GM12878 (cell line): ENCODE data around the gene C17orf78. TPM values are rescaled to one million over a fixed set of nuclear protein-coding genes. Genes with fewer than 3 reads are reported as not detected.

ENCODE experiments used
- BHLHE40 ChIP-seq, 2 experiments: fragments of 450-650 bp in 1 of 2; IDR thresholded peaks; 2 replicates each; pipeline ENCODE4 v1.6.1; 2011 to 2017; ENCODE audit warnings: low read depth in 2 of 2, borderline replicate concordance in 1 of 2, improper control_type of control experiment in 1 of 2, low read length in 1 of 2, mild to moderate bottlenecking in 1 of 2
- BRCA1 ChIP-seq: IDR thresholded peaks from 2 replicates; pipeline ENCODE4 v1.6.1; 2011; ENCODE audit warnings: low read depth, low read length, improper control_type of control experiment
- POLR2AphosphoS2 ChIP-seq: IDR thresholded peaks from 2 replicates; pipeline ENCODE4 v1.6.1; 2011; ENCODE audit warnings: low read depth, mild to moderate bottlenecking, low read length, improper control_type of control experiment, moderate library complexity
- RFX5 ChIP-seq: IDR thresholded peaks from 2 replicates; pipeline ENCODE4 v1.6.1; 2011; ENCODE audit warnings: low read depth, low read length, improper control_type of control experiment
- SIN3A ChIP-seq: IDR thresholded peaks from 2 replicates; pipeline ENCODE4 v1.6.1; 2012; ENCODE audit warnings: low read depth, low read length, improper control_type of control experiment
- polyA plus RNA-seq, 11 experiments: library from polyadenylated mRNA; depleted of rRNA in 4 of 11; unstranded in 6 of 11; stranded (reverse) in 5 of 11; fragments of >200 nt; fragmentation: Nextera tagmentation in 4 of 11; fragmentation: Illumina TruSeq in 1 of 11; extraction: Ambion mirVana in 4 of 11; extraction: Trizol in 1 of 11; gene quantifications; 1 replicate in 1 of 11; 2 replicates in 10 of 11; pipeline versions ENCODE4 v1.2.1 to v1.2.3, GENCODE V29; 2011 to 2016; ENCODE audit warnings: inconsistent platforms in 2 of 11, missing spikeins in 2 of 11, low read depth in 1 of 11
- total RNA-seq, 4 experiments: library from RNA; depleted of rRNA in 3 of 4; stranded (reverse); fragments of >200 nt in 3 of 4; fragmentation: Illumina TruSeq in 1 of 4; extraction: Trizol in 1 of 4; gene quantifications; 2 replicates each; pipeline versions ENCODE4 v1.2.1 to v1.2.3, GENCODE V29; 2013 to 2021
- TF ChIP-seq, protein P1 (sequence below): fragments of 450-650 bp; IDR thresholded peaks from 2 replicates; pipeline ENCODE4 v1.6.1; 2017; ENCODE audit warnings: mild to moderate bottlenecking, low read depth, inconsistent platforms; ENCODE audit not compliant: poor library complexity, severe bottlenecking
- TF ChIP-seq, protein P2 (sequence below): fragments of 450-650 bp; IDR thresholded peaks from 2 replicates; pipeline ENCODE4 v1.6.1; 2018; ENCODE audit warnings: borderline replicate concordance, mild to moderate bottlenecking; ENCODE audit not compliant: partially characterized antibody
- TF ChIP-seq, protein P3 (sequence below): IDR thresholded peaks from 2 replicates; pipeline ENCODE4 v1.6.1; 2012; ENCODE audit warnings: improper control_type of control experiment, low read depth, low read length; ENCODE audit not compliant: insufficient replicate concordance
- TF ChIP-seq, protein P4 (sequence below): fragments of 450-650 bp; IDR thresholded peaks from 2 replicates; pipeline ENCODE4 v1.6.1; 2016; ENCODE audit warnings: mild to moderate bottlenecking

Gene C17orf78
- total and polyA plus RNA-seq, 10 of the 15 experiments (the other 5 are each of a cell fraction or from before 2014, with no cell fraction given), result 0.10 TPM; not detected in 9

DNA sequence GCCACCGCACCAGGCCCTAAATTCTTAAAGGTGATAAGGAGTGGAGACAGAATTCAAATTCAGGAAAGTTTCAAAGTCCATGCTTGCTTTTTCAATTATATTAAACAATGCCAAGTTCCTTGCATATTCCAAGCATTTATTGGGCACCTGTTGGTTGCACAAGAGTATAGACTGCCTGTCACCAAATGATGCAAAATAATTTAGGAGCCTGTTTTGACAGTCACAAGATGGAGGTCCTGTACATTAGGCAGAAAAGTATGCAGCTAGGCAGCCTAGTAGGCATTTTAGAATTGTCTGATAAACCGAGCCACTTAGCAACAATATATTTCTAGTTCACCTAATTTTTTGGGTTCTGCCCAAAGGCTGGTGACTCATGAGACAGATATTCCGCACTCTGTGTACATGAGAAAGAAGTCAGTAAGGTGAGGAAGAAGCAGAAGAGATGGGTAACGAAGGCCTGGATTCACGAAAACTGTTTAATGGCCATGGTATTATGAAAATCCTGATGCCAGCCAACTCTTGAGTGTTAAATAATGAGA, 23.5 kb downstream of the C17orf78 start (continued):
- TF ChIP-seq, protein P1, sequence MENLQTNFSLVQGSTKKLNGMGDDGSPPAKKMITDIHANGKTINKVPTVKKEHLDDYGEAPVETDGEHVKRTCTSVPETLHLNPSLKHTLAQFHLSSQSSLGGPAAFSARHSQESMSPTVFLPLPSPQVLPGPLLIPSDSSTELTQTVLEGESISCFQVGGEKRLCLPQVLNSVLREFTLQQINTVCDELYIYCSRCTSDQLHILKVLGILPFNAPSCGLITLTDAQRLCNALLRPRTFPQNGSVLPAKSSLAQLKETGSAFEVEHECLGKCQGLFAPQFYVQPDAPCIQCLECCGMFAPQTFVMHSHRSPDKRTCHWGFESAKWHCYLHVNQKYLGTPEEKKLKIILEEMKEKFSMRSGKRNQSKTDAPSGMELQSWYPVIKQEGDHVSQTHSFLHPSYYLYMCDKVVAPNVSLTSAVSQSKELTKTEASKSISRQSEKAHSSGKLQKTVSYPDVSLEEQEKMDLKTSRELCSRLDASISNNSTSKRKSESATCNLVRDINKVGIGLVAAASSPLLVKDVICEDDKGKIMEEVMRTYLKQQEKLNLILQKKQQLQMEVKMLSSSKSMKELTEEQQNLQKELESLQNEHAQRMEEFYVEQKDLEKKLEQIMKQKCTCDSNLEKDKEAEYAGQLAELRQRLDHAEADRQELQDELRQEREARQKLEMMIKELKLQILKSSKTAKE, result no peak
- TF ChIP-seq BRCA1 (no peak), SIN3A (no peak), BHLHE40 (IDR thresholded peaks at IDR 0.05; ENCODE audit: borderline replicate concordance in 1 of 2, low read depth in 2 of 2, low read length in 1 of 2) (no peak), POLR2AphosphoS2 (no peak), RFX5 (no peak)
- TF ChIP-seq, protein P2, sequence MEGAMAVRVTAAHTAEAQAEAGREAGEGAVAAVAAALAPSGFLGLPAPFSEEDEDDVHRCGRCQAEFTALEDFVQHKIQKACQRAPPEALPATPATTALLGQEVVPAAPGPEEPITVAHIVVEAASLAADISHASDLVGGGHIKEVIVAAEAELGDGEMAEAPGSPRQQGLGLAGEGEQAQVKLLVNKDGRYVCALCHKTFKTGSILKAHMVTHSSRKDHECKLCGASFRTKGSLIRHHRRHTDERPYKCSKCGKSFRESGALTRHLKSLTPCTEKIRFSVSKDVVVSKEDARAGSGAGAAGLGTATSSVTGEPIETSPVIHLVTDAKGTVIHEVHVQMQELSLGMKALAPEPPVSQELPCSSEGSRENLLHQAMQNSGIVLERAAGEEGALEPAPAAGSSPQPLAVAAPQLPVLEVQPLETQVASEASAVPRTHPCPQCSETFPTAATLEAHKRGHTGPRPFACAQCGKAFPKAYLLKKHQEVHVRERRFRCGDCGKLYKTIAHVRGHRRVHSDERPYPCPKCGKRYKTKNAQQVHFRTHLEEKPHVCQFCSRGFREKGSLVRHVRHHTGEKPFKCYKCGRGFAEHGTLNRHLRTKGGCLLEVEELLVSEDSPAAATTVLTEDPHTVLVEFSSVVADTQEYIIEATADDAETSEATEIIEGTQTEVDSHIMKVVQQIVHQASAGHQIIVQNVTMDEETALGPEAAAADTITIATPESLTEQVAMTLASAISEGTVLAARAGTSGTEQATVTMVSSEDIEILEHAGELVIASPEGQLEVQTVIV, result no peak
- TF ChIP-seq, protein P3, sequence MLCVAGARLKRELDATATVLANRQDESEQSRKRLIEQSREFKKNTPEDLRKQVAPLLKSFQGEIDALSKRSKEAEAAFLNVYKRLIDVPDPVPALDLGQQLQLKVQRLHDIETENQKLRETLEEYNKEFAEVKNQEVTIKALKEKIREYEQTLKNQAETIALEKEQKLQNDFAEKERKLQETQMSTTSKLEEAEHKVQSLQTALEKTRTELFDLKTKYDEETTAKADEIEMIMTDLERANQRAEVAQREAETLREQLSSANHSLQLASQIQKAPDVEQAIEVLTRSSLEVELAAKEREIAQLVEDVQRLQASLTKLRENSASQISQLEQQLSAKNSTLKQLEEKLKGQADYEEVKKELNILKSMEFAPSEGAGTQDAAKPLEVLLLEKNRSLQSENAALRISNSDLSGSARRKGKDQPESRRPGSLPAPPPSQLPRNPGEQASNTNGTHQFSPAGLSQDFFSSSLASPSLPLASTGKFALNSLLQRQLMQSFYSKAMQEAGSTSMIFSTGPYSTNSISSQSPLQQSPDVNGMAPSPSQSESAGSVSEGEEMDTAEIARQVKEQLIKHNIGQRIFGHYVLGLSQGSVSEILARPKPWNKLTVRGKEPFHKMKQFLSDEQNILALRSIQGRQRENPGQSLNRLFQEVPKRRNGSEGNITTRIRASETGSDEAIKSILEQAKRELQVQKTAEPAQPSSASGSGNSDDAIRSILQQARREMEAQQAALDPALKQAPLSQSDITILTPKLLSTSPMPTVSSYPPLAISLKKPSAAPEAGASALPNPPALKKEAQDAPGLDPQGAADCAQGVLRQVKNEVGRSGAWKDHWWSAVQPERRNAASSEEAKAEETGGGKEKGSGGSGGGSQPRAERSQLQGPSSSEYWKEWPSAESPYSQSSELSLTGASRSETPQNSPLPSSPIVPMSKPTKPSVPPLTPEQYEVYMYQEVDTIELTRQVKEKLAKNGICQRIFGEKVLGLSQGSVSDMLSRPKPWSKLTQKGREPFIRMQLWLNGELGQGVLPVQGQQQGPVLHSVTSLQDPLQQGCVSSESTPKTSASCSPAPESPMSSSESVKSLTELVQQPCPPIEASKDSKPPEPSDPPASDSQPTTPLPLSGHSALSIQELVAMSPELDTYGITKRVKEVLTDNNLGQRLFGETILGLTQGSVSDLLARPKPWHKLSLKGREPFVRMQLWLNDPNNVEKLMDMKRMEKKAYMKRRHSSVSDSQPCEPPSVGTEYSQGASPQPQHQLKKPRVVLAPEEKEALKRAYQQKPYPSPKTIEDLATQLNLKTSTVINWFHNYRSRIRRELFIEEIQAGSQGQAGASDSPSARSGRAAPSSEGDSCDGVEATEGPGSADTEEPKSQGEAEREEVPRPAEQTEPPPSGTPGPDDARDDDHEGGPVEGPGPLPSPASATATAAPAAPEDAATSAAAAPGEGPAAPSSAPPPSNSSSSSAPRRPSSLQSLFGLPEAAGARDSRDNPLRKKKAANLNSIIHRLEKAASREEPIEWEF, result no peak
- TF ChIP-seq, protein P4, sequence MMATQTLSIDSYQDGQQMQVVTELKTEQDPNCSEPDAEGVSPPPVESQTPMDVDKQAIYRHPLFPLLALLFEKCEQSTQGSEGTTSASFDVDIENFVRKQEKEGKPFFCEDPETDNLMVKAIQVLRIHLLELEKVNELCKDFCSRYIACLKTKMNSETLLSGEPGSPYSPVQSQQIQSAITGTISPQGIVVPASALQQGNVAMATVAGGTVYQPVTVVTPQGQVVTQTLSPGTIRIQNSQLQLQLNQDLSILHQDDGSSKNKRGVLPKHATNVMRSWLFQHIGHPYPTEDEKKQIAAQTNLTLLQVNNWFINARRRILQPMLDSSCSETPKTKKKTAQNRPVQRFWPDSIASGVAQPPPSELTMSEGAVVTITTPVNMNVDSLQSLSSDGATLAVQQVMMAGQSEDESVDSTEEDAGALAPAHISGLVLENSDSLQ, result no peak
